Vein endothelial cell (primary cell): Measurements from ENCODE around the gene PTTG2. TPM values are rescaled to one million over a fixed set of nuclear protein-coding genes. Genes with fewer than 3 reads are reported as not detected.

ENCODE experiments used
- total RNA-seq: library from RNA; depleted of rRNA; stranded (reverse); fragments of >200 nt; gene quantifications from 2 replicates; pipeline ENCODE4 v1.2.3, GENCODE V29; 2012

PTTG2 gene
- total RNA-seq = not detected in 2 replicates

DNA sequence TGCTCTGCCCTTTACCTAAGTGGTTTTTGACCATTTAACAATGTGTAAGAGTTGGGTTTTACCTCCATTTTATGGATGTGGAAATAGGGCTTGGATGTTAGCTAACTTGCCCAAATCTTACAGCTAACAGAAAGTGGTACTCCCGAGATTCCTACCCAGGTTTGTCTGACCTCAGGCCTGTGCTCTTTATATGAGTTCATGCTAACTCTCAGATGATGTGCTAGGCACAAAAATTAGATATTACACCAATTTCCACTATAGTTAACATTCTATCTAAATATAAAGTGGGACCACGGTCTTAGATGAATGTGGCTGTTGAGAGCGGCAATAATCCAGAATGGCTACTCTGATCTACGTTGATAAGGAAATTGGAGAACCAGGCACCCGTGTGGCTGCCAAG lies at the start of gene PTTG2:
Gene PTTG2 (plus strand): TSS at position 301 of the 400 bp plus-strand sequence. CDS start 37 bp downstream, at position 338.

Other genes with a start within 250 kb of the PTTG2 start
- gene PGM2, start 133.7 kb upstream of the PTTG2 start, total RNA-seq = 48.3 and 51.6 TPM in 2 replicates
- gene TBC1D1, start 69.3 kb upstream of the PTTG2 start, total RNA-seq = 128 and 131 TPM in 2 replicates